Measurements from ENCODE around the gene TNFRSF25.
A peak's percentile ranks its signal among the peaks of the same experiment; 100 is the strongest.
"Not testable (repeated sequence)": the region's sequence is repeated elsewhere in the genome, so short reads cannot be mapped to it uniquely, and the experiment has no call there.

The TNFRSF25 gene

GRCh38 chr1:6467744-6468688, 2.0 kb upstream of the TNFRSF25 start:
- DNase-seq: no peak

- DNase-seq: no peak
These were observed 1.3 kb upstream of the TNFRSF25 start for GRCh38 chr1:6467224-6467623.

- DNase-seq: no peak
These were observed 778 bp upstream of the TNFRSF25 start for GRCh38 chr1:6466751-6467150.

GRCh38 chr1:6465461-6466005, 440 bp downstream of the TNFRSF25 start:
- DNase-seq: peak; percentile 68

GRCh38 chr1:6464915-6465314, 1.1 kb downstream of the TNFRSF25 start:
- no peak for DNase-seq

- DNase-seq: no peak
These were observed 1.5 kb downstream of the TNFRSF25 start for GRCh38 chr1:6464514-6464836.

GRCh38 chr1:6463120-6463412, 2.9 kb downstream of the TNFRSF25 start:
- DNase-seq: no peak

GRCh38 chr1:6462412-6463119, 3.4 kb downstream of the TNFRSF25 start:
- no peak for DNase-seq

GRCh38 chr1:6461538-6462411, 4.2 kb downstream of the TNFRSF25 start:
- DNase-seq: no peak

- no peak for DNase-seq
These were observed 4.9 kb downstream of the TNFRSF25 start for GRCh38 chr1:6461051-6461530.

- peak; percentile 98 for DNase-seq
These were observed 5.5 kb downstream of the TNFRSF25 start for GRCh38 chr1:6460301-6461050.

- peak; percentile 73 for DNase-seq
These were observed 6.1 kb downstream of the TNFRSF25 start for GRCh38 chr1:6459850-6460265.

- DNase-seq: no peak
These were observed 9.0 kb downstream of the TNFRSF25 start for GRCh38 chr1:6456800-6457466.

- DNase-seq: not testable (repeated sequence)
These were observed 10.0 kb downstream of the TNFRSF25 start for GRCh38 chr1:6455752-6456520.

- DNase-seq: peak; percentile 51
These were observed 10.9 kb downstream of the TNFRSF25 start for GRCh38 chr1:6454856-6455751.

- not testable (repeated sequence) for DNase-seq
These were observed 11.8 kb downstream of the TNFRSF25 start for GRCh38 chr1:6453895-6454855.

- DNase-seq: no peak
These were observed 15.0 kb downstream of the TNFRSF25 start for GRCh38 chr1:6450943-6451373.

- DNase-seq: not testable (repeated sequence)
These were observed 15.5 kb downstream of the TNFRSF25 start for GRCh38 chr1:6450486-6450885.

All from central memory CD4-positive, alpha-beta T cell (primary cell).